PC-9 (cell line): ENCODE data around the gene FADS3. TPM values are rescaled to one million over a fixed set of nuclear protein-coding genes. Genes with fewer than 3 reads are reported as not detected.

Source experiments
- BruUV-seq: library from RNA; stranded (reverse); fragments of 400-500 nt; replicated peaks from 2 replicates; lab custom pipeline; 2021; lab: Mats Ljungman, UMichigan
- CTCF ChIA-PET: fragments of 300-600 bp; sonication (Branson Sonifier 250); formaldehyde crosslinking; loops from one replicate; lab custom pipeline; 2022; ENCODE audit warnings: antibody characterized with exemption; lab: Charles Lee
- POLR2A ChIA-PET: fragments of 300-600 bp; sonication (Branson Sonifier 250); formaldehyde crosslinking; loops from one replicate; lab custom pipeline; 2022; ENCODE audit warnings: antibody characterized with exemption; ENCODE audit not compliant: unreplicated experiment; lab: Charles Lee
- DNase-seq, 2 experiments: peaks; one replicate each; pipeline versions ENCODE4 v3.0.0 to v3.0.0-alpha.2; 2015 to 2022; ENCODE audit warnings: mixed read lengths in 1 of 2
- H2AFZ ChIP-seq: fragments of 200-600 bp; sonication (generic); 2 replicates; pipeline ENCODE4 v1.8.1; 2017; ENCODE audit warnings: antibody characterized with exemption
- H3F3A ChIP-seq: fragments of 200-600 bp; sonication (generic); 2 replicates; pipeline ENCODE4 v1.8.1; 2017; ENCODE audit warnings: antibody characterized with exemption, mild to moderate bottlenecking, low read depth; ENCODE audit not compliant: insufficient read depth
- H3K27ac ChIP-seq: fragments of 200-600 bp; sonication (generic); 2 replicates; pipeline ENCODE4 v1.6.1; 2016; ENCODE audit warnings: mixed run types
- H3K27me3 ChIP-seq: fragments of 200-600 bp; sonication (generic); 2 replicates; pipeline ENCODE4 v1.6.1; 2016; ENCODE audit warnings: low read depth, mixed run types; ENCODE audit not compliant: insufficient read depth
- H3K36me3 ChIP-seq: fragments of 200-600 bp; sonication (generic); 2 replicates; pipeline ENCODE4 v1.6.1; 2016; ENCODE audit warnings: low read depth, mixed run types
- H3K4me1 ChIP-seq: fragments of 200-600 bp; sonication (generic); replicated peaks from 2 replicates; pipeline ENCODE4 v1.6.1; 2016; ENCODE audit warnings: mixed run types; ENCODE audit not compliant: insufficient read depth
- H3K4me2 ChIP-seq: fragments of 200-600 bp; sonication (generic); 2 replicates; pipeline ENCODE4 v1.6.1; 2017; ENCODE audit warnings: mixed run types
- H3K4me3 ChIP-seq: fragments of 200-600 bp; sonication (generic); 2 replicates; pipeline ENCODE4 v1.6.1; 2016; ENCODE audit warnings: mixed run types
- H3K79me2 ChIP-seq: fragments of 200-600 bp; sonication (generic); 2 replicates; pipeline ENCODE4 v1.6.1; 2017; ENCODE audit warnings: low read depth, mixed run types
- H3K9me2 ChIP-seq: fragments of 200-600 bp; sonication (generic); 2 replicates; pipeline ENCODE4 v1.8.1; 2017; ENCODE audit warnings: mild to moderate bottlenecking; ENCODE audit not compliant: insufficient read depth
- H3K9me3 ChIP-seq: fragments of 200-600 bp; sonication (generic); 2 replicates; pipeline ENCODE4 v1.8.1; 2016; ENCODE audit warnings: low read depth; ENCODE audit not compliant: insufficient read depth
- H4K20me1 ChIP-seq: fragments of 200-600 bp; sonication (generic); 2 replicates; pipeline ENCODE4 v1.8.1; 2017; ENCODE audit not compliant: insufficient read depth
- CTCF ChIP-seq: fragments of 200-600 bp; sonication (generic); conservative IDR thresholded peaks from 2 replicates; pipeline ENCODE4 v1.6.1; 2017; ENCODE audit warnings: mixed run types, antibody characterized with exemption, mild to moderate bottlenecking, moderate library complexity
- EZH2 ChIP-seq: fragments of 200-600 bp; sonication (generic); IDR thresholded peaks from 2 replicates; pipeline ENCODE4 v1.8.0; 2017; ENCODE audit warnings: antibody characterized with exemption, low read depth
- intact Hi-C: fragments of 100-400 bp; cut with micrococcal nuclease; formaldehyde crosslinking; loops from one replicate; pipeline ENCODE4 v1.10.0; 2022; ENCODE audit not compliant: unreplicated experiment
- total RNA-seq: library from RNA; stranded (reverse); gene quantifications from 2 replicates; pipeline ENCODE4 v1.2.3, GENCODE V29; 2021

FADS3 gene
- total RNA-seq, 1 experiment from 2014 or later = 75.5 TPM

- intact Hi-C loops = loop anchor here (5.0 kb wide), 1 partner anchor 64 kb away; no protein-coding TSS in a partner anchor
Observed at GRCh38 chr11:61898247-61898582, 6.9 kb upstream of the FADS3 start.

GRCh38 chr11:61897387-61898246 lies 6.3 kb upstream of the FADS3 start:
- no peaks in the 10 kb centered on the region for H3K27me3 ChIP-seq
- no peak overlapping the region for H3K27ac ChIP-seq
- no TSS peak for BruUV-seq
- H3K4me1 ChIP-seq = no peaks in the 10 kb centered on the region; the same call in 1 of the 2 replicates
- peak in 1 of 2 experiments; percentile 79 for DNase-seq
- no peaks in the 10 kb centered on the region for H3K79me2 ChIP-seq
- H3K4me2 ChIP-seq = no peak overlapping the region
- no peak overlapping the region for H3K4me3 ChIP-seq
- H3F3A ChIP-seq = peaks cover 4% of the 10 kb centered on the region; the same call in 1 of the 2 replicates
- H4K20me1 ChIP-seq = no peaks in the 10 kb centered on the region
- ChIA-PET POLR2A (no interaction called here), CTCF (interaction anchor here (0.6 to 2.5 kb wide), 15 partner anchors 11 to 738 kb away, joined by 3 to 36 read pairs (median 5); no protein-coding TSS in a partner anchor)
- H3K36me3 ChIP-seq = no peaks in the 10 kb centered on the region
- TF ChIP-seq CTCF (peak; percentile 97), EZH2 (no peak)
- intact Hi-C loops = loop anchor here (5.0 kb wide), 1 partner anchor 65 kb away; no protein-coding TSS in a partner anchor
- no peaks in the 10 kb centered on the region for H3K9me3 ChIP-seq
- no peak overlapping the region for H2AFZ ChIP-seq
- no peaks in the 10 kb centered on the region for H3K9me2 ChIP-seq

More at GRCh38 chr11:61898247-61898582, 6.9 kb upstream of the FADS3 start:
- no peak overlapping the region for H3K27ac ChIP-seq
- H3K4me1 ChIP-seq = no peaks in the 10 kb centered on the region; the same call in 1 of the 2 replicates
- H3K9me3 ChIP-seq = no peaks in the 10 kb centered on the region
- H4K20me1 ChIP-seq = no peaks in the 10 kb centered on the region
- TF ChIP-seq EZH2 (no peak), CTCF (no peak)
- H3K27me3 ChIP-seq = no peaks in the 10 kb centered on the region
- BruUV-seq = no TSS peak
- no peaks in the 10 kb centered on the region; the same call in 1 of the 2 replicates for H3F3A ChIP-seq
- ChIA-PET POLR2A (interaction anchor here (0.5 kb wide), 1 partner anchor 27 kb away, joined by 3 read pairs; no protein-coding TSS in a partner anchor), CTCF (interaction anchor here (0.6 to 2.5 kb wide), 15 partner anchors 12 to 739 kb away, joined by 3 to 36 read pairs (median 5); no protein-coding TSS in a partner anchor)
- no peak for DNase-seq
- H3K4me3 ChIP-seq = no peak overlapping the region
- no peak overlapping the region for H2AFZ ChIP-seq
- no peaks in the 10 kb centered on the region for H3K79me2 ChIP-seq
- no peak overlapping the region for H3K4me2 ChIP-seq
- H3K36me3 ChIP-seq = no peaks in the 10 kb centered on the region
- no peaks in the 10 kb centered on the region for H3K9me2 ChIP-seq

GRCh38 chr11:61896665-61897386 lies 5.5 kb upstream of the FADS3 start:
- Histone ChIP-seq H3K27ac (no peak overlapping the region), H3K79me2 (no peaks in the 10 kb centered on the region), H3K4me3 (no peak overlapping the region), H4K20me1 (no peaks in the 10 kb centered on the region), H2AFZ (no peak overlapping the region), H3K4me2 (no peak overlapping the region), H3K4me1 (no peaks in the 10 kb centered on the region; the same call in 1 of the 2 replicates), H3K27me3 (no peaks in the 10 kb centered on the region), H3K9me2 (no peaks in the 10 kb centered on the region), H3K9me3 (no peaks in the 10 kb centered on the region), H3K36me3 (no peaks in the 10 kb centered on the region), H3F3A (peaks cover 12% of the 10 kb centered on the region)
- no peak for TF ChIP-seq CTCF
- BruUV-seq = no TSS peak
- CTCF ChIA-PET = interaction anchor here (0.6 to 2.0 kb wide), 4 partner anchors 26 to 211 kb away, joined by 4 to 10 read pairs (median 6); no protein-coding TSS in a partner anchor
- POLR2A ChIA-PET = no interaction called here
- no peak for DNase-seq
- intact Hi-C loops = loop anchor here (5.0 kb wide), 1 partner anchor 65 kb away; no protein-coding TSS in a partner anchor
